Hepatic stellate cell (primary cell): ENCODE measurements around the gene GRAP2.

Source experiments
- DNase-seq: peaks from one replicate; pipeline ENCODE4 v3.0.0; 2011; ENCODE audit warnings: low spot score

The GRAP2 gene

DNA sequence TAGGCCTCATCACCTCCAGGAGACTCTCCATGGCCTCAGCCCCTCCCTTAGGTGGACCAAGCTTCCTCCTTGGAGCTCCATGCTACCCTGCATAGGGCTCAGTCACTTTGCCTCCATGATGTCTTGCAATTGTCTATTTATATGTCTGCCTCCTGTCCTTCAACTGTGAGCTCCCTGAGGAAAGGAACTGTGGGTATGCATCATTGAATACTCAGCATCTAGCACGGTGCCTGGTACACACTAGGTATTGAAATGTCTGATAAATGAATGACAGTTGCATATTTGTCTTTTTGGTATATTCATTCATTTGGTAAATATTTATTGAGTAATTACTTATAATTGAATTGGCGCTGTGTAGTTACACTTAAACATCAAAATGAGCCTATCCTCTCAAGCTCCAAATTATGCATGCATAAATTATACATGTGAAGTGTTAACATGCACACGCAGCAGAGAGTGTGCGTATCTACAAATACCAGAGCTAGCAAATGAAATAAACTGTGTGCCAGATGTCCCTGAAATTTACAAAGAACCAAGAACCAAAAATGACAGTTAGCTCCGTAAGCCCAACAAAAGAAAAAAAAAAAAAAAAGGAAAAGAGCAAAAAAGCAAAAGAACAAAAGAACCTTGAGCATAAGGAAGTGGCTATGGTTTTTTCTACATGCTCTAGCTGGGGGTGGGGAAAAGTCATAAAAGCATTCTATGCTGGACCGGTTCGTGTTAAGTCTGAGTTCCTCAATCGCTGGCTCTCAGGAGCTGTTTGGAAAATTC, 25.2 kb downstream of the GRAP2 start:
- no peak for DNase-seq

DNA sequence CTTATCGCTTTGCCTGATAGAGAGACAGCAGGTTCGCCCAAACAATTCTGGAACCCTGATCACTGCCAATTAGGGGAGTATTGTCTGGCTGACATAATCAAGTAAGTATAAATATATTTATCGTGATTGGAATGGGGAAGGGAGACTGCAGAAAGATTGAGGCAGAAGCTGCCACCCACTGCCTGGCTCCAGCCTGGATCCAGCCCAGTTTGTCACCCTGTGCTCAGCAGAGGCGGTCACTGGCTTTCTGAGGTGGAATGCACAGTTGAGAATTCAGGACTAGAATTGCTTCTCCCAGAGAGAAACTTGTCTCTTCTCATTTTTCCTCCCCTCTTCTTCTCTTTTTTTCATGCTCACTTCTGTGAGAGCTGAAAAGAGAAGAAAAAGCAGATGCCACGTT, 25.9 kb downstream of the GRAP2 start:
- no peak for DNase-seq

DNA sequence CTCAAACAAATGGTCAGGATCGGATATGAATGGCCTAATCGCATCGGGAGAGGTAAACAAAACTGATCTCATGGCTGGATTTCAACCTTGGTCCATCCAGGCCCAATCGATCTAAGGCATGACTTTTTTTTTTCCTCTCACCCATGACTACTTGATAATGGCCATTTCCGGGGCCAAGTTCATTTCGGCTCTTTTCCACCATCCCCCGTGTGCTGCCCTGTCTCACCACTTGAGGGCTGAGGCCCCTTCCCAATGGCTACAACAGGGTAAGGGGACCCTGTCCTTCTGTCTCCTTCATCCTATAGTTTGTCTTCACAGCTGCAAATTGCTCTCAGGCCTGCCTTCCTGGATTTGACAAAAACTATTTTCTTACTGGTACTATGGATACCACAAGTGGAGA, 26.7 kb downstream of the GRAP2 start:
- no peak for DNase-seq

DNA sequence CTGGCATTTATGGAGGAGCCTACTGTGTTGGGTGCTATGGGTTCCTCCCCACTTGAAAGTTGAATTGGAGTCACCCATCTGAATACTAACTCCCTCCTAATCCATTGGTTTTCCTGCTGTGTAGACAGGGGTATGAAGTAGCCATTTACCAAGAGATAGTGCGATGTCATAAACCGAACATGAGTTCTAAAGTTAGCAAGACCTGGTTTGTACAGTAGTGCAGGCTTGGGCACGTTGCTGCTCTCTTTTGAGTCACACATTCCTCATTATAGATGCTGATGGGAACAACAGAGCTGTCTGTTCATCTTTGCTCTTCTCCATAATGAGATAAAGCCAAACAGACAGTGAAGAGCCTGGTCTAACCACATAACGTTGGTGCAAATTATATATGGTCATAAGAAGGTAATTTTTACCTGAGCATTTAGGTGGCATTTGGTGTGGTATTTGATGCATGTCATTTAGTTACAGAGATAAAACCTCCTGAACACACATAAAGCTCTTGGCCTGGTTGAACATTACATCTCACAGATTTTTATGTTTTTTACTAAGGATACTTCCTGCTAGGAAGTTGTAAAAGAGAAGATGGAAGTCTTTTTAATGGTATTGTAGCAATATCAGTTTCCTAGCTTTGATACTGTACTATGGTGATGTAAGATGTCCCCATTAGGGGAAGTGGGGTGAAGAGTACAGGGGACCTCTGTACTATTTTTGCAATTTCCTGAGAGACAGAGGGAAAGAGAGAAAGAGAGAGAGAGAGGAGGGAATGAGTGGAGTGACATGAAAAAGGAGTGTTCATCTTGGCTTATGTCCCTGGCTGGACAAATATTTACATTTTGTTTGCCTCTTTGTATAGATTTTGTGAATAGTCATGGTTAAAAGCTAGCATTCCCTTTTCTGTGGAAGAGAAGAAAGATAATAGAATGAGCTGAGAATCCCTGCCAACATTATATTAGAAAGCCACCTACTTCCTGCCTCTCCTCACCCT, 27.9 kb downstream of the GRAP2 start:
- DNase-seq = no peak

DNA sequence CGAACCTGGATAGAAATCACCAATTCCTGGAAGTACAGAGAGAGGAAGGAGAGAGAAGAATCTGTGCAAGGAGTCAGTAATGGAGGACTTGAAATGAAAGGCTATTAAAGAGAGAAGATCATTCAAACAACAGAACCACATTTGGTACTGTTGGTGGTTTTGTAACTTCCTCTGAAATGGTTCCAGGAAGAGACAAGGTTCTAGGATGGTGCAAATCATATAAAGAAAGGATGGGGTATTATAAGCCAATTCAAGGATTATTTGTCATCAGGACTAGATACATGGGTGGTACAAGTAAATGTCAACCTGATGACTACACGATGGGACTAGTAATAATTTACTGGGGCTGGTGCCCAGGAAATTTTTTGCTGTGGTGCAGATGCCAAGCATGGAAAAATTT, 30.4 kb downstream of the GRAP2 start:
- no peak for DNase-seq

DNA sequence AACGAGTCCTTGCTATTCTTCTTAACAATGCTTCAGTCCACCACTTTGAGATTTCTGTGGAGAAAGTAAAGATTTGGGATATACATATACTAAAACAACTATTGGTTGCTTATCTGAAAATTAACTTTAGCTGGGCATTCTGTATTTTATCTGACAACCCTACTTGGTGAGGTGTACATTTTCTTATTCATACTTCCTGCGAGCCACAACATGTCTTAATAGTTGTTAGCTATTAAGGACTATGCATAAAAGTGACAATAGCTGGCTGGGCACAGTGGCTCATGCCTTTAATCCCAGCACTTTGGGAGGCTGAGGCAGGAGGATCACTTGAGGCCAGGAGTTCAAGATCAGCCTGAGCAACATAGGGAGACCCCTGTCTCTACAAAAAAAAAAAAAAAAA, 31.3 kb downstream of the GRAP2 start:
- no peak for DNase-seq

DNA sequence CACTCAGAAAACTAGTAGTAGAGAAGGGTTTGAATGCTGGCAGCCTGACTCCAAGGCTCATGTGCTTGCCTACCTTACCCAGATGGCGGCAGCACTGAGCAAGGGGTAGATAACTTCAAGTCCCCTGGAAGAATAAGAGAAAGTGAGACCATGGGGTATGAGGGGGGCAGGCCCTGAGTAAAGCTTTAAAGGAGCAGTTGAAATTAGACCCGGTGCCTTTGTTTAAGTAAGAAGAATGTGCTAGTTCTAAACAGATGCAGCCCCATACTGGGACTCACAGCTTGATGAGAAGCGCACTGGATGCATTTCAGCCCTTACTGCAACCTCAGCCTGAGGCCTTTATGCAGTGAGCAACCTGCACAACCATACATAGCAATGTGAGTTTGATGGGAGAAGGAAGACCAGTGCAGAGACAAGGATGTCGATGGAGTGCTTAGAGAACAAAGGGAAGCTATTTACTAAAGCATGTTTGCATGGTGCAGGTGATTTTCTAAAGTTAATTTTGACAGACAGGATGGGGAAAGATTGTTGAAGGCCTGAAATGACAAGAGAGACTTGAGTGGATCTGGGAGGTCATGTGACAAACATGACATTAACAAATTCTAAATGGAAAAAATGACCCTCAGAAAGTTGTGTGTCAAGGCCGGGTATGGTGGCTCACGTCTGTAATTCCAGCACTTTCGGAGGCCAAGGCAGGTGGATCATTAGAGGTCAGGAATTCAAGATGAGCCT, 32.2 kb downstream of the GRAP2 start:
- no peak for DNase-seq

DNA sequence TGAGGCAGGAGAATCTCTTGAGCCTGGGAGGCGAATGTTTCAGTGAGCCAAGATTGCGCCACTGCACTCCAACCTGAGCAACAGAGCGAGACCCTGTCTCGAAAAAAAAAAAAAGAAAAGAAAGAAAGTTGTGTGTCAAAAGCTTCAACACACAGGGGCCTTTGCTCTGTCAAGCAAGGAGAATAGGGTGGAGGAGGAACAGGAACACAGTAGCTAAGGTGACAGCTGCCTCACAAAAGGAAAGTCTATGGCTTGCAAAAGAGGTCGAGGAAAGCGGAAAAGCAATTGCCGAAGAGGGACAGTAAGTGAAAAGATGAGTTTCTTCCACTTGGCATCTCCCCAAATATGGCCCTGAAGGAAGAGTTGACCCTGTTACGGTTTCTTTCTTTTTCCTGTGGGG, 32.9 kb downstream of the GRAP2 start:
- no peak for DNase-seq

DNA sequence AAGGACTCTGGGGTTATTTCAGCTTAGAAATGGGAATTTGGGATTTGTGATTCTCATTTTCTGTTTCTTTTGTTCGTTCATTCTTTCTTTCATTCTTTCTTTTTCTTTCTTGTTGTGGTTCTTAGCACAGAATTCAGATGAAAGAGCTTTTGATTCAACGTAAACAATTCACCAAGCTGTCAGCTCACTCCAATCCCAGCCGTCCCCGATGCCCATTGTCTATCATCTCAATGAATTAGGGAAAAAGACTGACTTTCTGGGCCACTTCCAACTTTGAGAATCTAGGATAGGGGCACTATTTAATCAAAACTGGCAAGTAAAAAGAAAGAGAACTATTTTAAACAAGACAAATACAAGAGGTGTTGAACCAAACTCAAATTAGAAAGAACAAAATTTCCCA, 34.2 kb downstream of the GRAP2 start:
- no peak for DNase-seq

DNA sequence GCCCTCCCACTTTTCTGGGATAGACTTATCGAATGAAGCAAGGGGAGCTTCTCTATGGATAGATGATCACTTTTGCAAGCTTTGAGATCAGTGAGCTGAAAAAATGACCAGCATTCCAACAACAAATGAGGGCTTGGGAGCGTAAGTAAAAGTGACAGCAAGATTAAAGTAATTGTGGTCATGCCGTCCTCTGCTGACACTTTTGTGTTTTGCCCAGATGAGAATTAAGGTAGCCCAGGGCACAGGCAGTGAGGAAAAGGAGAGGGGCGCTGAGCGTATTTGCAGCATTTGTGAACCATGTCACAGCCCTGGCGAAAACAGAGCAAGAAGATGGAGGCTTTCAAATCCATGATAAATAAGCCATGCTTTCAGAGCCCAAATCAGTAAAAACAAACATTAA, 34.7 kb downstream of the GRAP2 start:
- DNase-seq = no peak

DNA sequence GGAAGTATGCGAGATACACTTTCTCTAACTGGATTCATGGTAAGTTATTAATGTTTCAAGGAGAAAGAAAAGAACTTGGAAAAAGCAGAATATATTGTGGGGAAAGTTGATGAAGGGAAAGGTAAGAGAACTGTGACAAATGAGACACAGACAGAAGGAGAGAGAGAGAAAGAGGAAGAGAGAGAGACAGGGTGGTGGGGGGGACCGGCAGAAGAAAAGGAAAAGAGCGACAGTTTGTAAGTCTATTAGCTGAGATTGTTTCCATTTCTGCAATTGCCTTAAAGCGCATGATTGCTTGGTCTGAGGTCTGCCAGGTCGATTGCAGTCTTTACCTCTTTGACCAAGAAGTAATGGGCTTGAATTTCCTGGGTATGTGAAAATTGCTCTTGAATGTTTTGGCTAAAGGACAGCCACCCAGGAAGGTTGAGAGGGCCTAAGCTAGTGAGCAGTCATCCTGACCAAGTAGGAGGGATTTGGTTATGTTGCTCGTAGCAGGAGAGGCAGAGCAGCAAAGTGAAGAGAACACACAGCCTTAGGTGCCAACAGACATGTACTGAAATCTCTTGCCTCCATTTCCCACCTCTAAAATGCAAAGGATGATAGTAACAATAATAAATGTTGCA, 35.8 kb downstream of the GRAP2 start:
- no peak for DNase-seq

DNA sequence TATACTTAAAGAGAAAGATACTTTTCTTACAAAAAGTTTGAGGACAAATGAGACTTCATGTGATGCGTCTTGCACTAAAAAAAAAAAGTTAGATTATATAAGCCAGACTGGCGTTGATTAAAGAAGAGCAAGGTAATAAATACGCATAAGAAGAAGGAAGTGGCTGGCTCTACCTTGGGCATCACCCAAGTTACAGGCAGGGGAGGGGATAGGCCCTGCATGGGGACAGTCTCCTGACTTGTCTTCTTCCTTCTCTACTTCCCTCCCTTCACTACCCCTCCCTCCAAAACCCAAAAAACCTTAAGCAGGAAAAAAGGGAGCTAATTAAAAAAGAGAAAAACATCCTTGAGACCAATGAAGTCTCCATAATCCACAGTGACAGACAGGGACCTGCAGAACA, 37.0 kb downstream of the GRAP2 start:
- no peak for DNase-seq

DNA sequence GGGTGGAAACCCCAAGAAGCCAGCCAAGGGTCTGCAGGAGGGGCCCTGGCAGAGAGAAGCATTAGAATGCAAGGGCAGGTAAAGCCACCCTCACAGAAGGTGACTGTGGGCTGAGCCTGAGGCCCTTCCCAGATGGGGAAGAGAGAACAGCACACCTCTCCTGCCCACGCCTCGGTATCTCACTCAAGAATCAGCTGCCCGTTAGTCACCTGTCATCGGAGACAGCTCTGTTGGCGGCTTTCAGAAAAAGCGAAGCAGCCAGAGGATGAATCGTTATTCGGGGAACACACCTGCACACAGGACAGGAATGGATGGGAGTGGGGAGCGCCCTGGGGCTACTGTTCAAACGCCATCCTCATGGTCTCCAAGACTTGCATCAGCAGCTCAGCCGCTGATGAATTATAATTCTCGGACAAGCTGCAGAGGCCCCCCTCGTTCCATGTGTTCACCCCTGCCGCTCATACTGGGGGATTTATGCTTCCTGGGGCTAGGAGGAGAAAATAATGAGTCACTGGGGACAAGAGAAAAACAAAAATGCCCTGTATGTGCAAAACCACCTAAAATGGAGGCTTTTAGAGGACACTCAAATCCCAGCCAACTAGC, 37.7 kb downstream of the GRAP2 start:
- no peak for DNase-seq

DNA sequence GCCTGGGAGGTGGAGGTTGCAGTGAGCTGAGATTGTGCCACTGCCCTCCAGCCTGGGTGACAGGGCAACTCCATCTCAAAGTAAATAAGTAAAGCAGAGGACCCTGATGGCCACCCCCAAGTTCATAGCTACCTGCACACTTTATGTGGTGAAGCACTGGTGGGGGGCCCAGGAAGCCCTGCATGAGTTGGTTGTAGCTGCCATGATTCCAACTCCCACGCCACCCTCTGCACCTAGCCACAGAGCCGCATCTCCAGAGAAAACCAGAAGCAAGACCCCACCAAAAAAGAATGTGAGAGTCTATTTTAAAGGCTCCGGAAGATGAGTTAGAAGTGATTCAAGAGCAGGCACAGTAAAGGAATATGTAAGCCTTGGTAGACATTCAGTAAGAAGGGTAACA, 38.9 kb downstream of the GRAP2 start:
- no peak for DNase-seq

DNA sequence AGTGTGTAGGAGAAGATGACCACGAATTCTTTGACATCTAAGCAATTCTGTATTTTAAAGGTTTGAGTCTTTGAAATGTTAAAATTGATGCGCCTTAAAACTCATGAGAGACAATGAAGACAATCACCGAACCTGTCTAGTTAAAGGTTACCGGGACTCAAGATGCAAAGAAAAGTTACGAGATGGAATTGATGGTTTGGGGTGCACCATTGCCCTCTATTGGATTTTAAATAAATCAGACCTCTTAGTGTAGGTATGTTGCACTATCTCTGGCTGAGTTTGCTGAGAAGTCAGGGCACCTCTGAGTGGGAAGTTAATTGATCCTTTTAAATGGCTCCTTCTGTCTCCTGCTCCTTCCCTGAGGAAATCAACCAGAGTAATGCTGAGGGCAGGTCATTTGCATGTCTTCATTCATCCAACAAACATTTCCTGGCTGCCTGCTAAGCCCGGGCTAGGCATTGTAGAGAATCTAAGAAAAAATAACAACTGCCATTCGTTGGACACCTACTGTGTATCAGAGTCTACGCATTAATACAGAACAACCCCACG, 39.9 kb downstream of the GRAP2 start:
- no peak for DNase-seq

DNA sequence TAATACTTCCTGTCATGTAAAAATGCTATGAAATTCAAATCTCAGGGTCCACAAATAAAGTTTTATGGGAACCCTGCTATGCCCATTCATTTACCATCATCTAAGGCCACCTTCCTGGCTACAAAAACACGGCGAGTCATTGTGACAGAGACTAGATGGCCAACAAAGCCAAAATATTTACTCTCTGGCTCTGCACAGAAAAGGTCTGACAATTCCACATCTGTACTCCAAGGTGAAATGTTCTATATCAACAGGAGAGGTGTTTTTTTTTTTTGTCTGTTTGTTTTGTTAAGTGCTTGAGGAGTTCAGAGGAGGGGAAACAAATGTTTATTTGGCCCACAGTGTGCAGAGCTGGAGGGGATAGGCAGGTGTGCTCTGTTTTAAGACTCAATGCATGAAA, 40.7 kb downstream of the GRAP2 start:
- no peak for DNase-seq

DNA sequence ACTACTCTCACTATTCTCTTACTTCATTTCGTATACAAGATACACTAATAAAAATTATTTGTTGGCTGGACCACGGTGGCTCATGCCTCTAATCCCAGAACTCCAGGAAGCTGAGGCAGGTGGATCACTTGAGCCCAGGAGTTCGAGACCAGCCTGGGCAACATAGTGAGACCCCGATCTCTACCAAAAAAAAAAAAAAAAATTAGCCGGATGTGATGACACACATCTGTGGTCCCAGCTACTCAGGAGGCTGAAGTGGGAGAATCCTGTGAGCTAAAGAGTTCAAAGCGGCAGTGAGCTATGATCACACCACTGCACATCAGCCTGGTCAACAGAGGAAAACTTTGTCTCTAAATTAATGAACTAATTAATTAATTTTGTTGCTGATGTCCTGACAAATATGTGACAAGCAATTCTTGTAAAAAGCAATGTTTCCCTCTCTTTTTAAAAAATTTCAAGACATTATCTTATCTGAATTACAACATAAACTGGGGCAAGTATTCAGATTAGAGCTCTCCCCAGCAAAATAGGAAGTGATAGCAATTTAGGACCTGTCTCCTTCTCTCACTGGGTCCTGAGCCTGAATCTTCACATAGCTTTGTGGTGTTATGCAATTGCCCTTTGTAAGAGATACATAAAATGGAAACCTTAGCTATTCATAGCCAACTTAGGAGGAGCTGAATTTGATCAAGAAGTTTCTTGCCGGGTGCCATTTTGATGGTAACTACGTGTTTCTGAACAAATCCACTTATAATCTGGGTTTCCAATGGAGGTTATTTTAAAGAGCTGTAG, 41.8 kb downstream of the GRAP2 start:
- DNase-seq = no peak

DNA sequence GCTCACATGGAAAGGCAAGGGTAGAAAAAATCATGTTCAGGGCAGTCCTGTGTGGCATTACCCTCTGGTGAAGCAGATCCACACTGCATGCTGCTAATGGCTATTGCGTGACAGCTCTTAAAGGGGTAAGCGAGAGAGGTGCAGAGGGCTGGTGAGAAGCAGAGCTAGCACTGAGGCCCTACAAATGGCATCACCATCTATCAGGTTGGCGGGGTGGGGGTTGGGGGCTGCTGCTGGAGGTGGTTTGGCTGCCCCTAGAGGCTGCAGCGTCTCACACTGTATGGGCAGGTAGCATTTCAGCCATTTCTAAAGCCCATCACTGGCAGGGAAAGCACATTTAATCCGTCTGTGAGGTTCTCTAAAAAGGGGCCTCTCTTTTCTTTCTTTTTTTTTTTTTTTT, 42.5 kb downstream of the GRAP2 start:
- no peak for DNase-seq

DNA sequence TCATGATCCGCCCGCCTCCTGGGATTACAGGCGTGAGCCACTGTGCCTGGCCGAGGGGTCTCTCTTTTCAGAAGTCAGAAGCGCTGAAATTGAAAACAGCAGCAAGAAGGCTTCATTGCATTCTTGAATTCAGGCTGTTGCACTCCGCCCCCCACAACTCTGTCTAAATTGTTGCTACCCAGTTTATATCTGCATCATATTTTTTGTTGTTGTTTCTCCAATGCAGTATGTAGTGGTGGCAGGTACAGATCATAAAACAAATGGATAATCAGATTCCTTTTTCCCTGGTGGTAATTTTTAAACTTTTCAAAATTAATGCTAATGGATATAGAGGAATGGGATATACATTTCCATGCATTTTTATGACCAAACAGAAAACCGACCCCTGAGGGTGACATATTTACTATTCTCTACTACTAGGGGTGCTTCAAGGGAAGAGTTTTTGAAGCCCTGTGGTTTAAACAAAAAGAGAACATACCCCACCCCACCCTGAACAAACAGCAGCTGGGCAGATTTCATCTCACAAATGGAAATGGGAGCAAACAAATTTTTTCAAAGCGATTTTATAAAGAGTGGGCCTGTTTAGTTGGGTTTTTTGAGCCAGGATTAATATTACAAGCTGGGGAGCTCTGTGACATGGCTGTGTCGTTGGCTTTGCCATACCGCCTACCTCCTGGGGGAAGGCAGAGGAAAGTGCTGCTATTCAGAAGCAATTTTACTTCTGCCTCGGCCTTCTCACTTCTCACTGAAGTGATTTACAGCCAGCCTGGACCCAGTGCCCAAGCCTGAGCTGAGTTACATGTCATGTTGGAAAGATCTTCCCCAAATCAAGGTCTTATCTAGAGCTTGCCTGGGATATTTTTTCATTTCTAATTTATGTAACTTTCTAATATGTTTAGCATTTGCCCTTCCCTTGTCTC, 43.3 kb downstream of the GRAP2 start:
- DNase-seq = no peak

DNA sequence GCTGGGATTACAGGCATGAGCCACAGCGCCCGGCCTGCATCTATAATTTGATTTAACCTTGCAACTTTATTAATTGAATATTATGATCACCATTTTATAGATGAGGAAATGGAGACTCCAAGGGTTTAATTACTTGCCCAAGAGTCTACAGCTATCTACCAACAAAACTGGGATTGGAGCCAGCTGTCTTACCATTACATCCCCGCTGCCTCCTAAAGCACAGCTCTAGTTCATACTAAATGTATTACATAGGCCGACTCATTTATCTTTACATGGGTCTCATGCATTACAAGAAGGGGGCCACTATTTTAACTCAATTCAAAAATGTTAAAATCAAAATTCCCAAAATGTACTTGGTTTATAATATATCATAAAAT, 45.2 kb downstream of the GRAP2 start:
- DNase-seq = no peak
